HS-27A (cell line): ENCODE measurements around the gene CABLES2.

Experiments used
- DNase-seq: peaks from one replicate; pipeline ENCODE4 v3.0.0-alpha.2; 2012; ENCODE audit warnings: low read depth, missing footprints

CABLES2 gene

DNA sequence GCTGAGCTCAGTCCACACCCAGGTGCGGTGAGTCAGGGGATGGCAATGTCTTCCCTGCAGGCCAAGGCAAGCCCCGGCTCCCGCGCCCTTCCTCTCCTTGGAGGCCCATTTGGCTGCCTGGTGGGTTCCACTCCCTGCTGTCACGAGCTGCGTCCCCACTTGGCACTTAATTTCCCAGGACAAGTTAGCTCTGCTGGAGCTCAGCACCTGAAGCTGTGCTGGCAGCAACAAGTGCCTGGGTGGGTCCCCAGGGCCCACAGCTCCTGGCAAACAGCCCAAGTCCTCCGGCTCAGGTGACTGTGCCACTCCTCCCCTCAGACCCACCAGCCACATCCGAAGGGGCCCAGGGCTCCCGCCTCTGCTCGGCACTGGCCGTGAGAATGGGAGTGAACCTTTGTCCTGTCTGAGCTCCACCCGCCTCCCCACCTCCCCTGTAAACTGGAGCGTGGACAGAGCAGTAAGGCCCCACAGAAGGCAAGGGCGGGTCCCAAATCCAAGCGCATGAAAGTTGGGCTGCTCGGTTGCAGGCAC lies 56.9 kb downstream of the CABLES2 start:
- DNase-seq = no peak

DNA sequence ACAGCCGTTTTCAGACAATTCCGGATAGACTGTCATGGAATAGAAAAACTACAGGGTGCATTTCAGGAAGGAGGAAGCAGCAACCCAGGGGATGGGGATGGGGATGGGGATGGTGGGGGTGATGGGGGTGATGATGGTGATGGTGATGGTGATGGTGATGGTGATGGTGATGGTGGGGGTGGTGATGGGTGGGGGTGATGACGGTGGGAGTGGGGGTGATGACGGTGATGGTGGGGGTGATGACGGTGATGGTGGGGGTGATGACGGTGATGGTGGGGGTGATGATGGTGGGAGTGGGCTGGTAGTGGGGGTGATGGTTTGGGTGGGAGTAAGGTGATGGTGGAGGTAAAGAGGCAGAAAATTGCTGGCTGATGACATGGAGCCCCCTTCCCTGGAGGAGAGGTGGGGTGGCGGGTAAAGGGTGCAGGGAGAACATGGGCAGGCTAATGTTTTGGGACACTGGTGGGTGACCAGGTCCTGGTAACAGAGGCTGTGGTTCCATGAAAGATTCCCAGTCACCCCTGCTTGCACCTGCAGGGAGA lies 57.5 kb downstream of the CABLES2 start:
- no peak for DNase-seq

DNA sequence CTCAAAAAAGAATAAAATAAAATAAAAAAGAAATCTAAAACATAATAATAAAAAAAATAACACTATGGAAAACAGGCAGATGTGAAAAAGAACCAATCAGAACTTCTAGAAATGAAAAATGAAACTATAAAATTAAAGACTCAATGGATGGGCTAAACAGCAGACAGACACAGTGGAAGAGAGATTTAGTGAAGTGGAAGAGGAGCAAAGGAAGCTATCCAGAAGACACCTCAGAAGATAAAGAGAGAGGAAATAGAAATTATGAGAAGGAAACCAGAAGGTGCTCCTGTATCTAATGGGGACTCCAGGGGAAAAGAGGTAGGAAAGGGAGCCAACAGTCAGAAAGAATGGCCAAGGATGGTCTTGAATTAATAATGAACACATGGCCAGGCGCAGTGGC lies 58.5 kb downstream of the CABLES2 start:
- no peak for DNase-seq

DNA sequence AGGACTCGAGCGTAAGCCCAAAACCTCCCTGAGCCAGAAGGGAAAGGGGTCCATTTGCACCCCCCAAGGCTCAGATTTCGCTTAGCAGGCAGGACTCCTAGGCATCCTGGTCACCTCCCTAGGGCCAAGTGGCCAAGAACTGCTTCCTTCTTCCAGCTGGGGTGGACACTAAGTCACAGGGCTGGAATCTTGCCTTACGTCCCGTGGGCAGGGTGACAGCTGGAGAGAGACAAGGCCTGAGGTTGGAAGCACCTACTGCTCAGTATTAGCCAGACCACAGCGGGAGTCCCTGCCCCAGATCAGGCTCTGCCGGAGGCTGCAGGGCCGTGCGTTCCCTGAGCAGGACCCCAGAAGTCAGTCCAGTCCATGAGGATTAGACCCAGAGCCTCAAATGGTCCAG lies 59.6 kb downstream of the CABLES2 start:
- DNase-seq = no peak

DNA sequence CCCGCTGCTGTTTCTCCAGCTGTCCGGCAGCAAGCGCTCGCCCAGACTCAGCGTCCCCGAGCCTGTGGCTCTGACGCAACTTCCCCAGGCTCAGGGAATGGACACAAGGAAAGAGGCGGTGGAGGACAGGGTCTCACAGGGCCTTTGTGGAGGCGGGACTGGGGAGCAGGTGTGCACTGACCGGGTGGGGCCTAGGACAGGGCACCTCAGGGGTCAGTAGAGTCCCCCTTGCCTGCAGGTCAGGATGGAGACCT lies 60.0 kb downstream of the CABLES2 start:
- no peak for DNase-seq

DNA sequence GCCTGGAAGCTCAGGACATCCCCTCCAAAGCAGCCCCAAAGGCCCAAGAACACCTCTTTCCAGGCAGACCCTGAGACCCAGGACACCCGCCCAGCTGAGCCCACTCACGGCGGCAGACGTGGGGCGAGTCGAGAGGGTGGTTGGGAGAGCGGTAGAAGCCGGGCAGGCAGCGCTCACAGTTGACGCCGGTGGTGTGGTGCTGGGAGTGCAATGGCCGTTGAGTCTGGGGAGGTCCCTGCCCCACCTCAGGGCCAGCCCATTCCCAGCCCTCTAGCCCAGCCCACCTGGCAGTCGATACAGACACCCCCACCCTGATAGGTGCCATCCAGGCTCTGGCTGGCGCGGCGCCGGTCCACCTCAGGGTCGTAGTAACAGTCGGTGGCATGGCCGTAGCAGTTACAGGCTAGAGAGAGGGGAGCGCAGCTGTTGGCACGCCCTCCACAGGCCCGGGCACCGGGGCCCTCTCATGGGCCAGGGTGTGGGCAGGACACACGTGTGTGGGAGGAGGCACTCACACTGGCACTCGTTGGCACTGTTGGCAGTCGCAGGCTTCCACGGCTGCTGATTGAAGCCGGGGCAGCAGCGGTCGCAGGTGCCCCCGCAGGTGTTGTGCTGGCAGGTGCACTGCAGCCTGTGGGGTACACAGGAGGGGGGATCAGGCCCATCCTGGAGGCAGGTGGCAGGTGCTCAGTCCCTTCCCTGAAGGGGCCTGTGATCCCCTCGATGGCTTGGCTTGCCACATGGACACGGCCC lies 60.5 kb downstream of the CABLES2 start:
- DNase-seq = no peak

DNA sequence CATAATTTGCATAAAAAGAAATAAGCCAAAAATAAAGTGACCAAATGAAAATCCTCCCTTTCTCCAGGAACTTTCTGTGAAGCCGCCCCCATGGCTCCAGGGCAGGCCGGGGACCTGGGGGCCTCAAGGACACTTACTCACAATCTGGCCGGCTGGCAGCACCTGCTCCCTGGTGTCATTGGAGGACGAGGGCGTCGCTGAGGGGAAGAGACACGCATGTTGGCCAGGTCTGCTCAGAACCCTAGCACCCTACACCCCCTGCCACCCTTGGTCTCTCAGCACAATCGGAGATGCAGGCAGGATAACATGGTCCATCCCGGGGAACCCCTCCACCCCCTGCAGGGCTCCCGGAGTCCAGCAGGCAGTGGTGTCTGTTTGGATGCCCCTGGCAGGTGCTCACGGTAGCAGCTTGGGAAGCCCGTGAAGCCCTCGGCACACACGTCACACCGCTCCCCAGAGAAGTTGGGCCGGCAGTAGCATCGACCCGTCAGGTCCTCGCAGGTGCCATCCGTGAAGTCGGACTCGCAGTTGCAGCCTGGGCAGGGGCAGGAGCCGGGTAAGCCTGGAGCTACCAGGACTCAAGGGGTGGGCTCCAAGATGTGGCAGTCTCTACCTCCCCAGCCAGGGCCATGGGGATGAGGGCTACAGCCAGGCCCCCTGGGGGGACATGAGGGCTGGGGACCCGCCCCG lies 61.3 kb downstream of the CABLES2 start:
- DNase-seq = no peak

DNA sequence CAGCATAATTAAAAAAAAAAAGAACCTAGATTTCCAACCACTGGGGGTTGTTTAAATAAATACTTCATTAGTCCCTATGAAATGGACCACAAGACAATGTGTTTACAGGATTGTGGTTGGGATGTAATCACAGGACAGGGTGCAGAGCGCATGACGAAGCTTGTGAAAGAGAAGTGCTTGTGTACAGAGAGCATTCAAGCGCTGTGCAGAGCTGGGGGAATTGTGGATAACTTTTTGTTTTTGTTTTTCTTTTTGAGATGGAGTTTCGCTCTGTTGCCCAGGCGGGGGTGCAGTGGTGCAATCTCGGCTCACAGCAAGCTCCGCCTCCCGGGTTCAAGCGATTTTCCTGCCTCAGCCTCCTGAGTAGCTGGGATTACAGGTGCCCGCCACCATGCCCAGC lies 62.3 kb downstream of the CABLES2 start:
- no peak for DNase-seq

DNA sequence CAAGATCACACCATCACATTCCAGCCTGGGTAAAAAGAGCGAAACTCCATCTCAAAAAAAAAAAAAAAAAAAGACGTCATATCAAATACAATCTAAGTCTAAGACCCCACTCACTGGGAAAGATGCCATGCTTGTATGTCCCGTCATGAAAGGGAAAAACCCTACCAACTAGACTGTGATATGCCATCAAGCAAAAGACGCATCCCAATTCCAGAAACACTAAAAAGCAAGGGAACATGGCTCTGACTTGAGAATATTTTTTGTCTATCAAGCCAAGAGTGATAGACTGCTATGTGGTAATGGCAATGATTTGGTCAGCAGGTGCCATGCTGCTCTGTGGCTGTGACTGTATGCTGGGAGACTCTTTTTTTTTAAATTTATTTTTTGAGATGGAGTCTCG lies 63.0 kb downstream of the CABLES2 start:
- DNase-seq = no peak

DNA sequence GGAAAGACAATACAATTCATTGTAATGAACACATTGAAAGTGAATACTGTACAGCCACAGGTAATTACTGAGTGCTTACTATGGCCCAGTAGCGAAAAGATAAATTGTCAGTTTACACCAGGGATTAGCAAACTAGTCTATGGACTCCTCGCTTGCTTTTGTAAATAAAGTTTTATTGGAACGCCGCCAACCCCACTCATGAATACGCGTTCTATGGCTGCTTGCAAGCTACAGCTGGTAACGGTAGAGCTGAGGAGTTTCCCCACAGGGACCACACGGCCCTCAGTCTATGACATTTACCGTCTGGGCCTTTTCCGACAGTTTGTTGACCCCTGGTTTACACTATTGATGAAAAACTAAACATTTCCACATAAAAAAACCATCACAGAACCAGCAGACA lies 64.2 kb downstream of the CABLES2 start:
- DNase-seq = no peak

DNA sequence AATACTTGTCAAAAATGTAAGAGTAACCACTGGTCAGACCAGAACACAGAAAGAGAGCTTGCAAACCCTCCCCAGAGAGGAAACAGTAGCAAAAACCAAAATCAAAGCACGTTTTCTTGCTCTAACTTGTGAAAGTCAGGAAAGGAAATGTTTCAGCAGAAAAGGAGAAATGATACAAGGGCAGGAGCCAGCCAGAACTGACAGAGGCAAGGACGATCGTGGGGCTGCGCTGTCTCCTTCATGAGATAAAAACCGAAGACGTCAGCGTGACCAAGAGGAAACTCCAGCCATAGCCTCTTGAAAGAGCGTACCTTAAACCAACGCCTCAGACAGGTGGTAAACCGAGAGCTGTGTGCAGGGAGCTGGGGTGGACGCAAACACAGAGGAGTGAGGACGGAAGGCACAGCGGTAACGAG lies 67.4 kb downstream of the CABLES2 start:
- no peak for DNase-seq
